Measurements from ENCODE around the gene TMEM19.

TMEM19 gene

DNA sequence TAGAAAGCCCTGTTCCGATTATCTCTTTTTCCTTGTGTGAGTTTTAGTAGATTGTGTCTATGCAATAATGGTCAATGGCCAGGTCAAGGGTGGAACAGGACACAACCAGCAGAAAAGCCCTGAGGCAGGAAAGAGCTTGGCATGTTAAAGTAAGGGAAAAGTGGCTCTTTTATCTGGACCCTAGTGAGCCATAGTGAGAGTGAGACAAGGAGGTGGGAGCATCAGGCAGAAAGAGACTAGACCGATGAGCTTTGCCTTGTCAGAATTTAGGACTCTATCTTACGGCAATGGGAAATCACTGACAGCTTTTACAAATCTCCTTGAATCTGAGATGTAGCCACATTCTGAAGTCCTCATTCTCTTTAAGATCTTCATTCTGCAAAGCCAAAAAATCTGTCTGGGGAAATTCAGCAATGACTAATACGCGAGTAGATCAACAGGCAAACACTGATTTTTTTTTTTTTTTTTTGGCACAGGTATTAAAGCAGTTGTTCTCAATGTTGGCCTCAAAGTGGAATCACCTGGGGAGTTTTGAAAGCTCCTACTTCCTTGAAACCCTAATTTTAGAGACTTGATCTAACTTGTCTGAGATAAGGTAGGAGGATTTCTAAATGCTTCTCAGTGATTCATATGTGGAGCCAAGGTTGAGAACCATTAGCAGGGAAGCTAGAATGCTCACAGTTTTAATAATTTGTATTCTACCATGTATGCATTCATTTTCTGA lies 33.9 kb downstream of the TMEM19 start:
- no peak for DNase-seq

GRCh38 chr12:71721783-71722505 lies 36.1 kb downstream of the TMEM19 start:
- DNase-seq = no peak

DNA sequence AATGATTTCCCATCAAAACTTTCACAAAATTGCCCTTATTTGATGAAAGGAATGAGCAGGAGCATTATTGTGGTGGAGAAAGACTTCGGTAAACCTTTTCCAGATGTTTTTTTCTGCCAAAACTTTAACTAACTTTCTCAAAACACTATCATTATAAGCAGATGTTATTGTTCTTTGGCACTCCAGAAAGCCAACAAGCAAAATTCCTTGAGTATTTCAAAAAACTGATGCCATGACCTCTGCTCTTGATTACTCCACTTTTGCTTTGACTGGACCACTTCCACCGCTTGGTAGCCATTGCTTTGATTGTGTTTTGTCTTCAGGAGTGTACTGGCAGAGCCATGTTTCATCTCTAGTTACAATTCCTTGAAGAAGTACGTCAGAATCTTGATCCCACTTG lies 39.1 kb downstream of the TMEM19 start:
- DNase-seq = no peak

DNA sequence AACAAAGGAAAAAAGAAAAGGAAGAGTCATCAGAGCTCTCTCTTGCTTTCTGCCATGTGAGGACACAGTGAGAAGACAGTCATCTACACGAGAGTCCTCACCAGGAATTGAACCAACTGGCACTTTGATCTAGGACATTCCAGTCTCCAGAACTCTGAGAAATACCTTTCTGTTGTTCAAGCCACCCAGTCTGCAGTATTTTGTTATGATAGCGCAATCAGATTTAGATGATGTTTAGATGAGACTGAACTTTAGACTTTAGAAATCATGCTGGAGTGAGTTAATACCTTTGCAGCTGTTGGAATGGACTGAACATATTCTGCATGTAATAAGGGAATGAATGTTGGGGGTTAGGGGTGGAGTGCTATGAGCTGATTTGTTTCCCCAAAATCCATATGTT lies 40.7 kb downstream of the TMEM19 start:
- no peak for DNase-seq

DNA sequence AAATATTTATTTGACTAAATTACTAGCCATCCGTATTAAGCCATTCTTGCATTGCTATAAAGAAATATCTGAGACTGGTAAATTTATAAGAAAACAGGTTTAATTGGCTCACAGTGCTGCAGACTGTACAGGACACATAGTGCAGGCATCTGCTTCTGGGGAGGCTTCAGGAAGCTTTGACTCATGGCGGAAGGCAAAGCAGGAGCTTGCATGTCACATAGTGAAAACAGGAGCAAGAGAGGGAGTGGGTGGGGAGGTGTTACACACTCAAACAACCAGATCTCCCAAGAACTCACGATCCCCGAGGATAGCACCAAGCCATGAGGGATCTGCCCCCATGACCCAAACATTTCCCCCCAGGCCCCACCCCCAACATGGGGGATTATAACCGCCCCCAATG lies 42.1 kb downstream of the TMEM19 start:
- DNase-seq = no peak

DNA sequence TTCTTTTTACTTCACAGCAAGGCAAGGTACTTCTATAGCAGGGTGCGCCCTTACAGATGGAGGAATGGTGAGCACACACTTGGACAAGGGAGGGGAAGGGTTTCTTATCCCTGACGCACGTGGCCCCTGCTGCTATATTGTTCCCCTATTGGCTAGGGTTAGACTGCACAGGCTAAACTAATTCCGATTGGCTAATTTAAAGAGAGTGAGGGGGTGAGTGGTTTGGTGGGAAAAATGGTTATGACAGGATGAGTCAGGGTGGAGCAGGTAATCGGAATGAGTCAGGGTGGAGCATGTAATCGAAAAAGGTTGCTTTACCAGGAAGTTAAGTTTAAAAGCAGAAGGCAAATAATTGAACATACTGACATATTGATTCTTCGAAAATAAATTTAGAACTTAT lies 45.1 kb downstream of the TMEM19 start:
- no peak for DNase-seq

DNA sequence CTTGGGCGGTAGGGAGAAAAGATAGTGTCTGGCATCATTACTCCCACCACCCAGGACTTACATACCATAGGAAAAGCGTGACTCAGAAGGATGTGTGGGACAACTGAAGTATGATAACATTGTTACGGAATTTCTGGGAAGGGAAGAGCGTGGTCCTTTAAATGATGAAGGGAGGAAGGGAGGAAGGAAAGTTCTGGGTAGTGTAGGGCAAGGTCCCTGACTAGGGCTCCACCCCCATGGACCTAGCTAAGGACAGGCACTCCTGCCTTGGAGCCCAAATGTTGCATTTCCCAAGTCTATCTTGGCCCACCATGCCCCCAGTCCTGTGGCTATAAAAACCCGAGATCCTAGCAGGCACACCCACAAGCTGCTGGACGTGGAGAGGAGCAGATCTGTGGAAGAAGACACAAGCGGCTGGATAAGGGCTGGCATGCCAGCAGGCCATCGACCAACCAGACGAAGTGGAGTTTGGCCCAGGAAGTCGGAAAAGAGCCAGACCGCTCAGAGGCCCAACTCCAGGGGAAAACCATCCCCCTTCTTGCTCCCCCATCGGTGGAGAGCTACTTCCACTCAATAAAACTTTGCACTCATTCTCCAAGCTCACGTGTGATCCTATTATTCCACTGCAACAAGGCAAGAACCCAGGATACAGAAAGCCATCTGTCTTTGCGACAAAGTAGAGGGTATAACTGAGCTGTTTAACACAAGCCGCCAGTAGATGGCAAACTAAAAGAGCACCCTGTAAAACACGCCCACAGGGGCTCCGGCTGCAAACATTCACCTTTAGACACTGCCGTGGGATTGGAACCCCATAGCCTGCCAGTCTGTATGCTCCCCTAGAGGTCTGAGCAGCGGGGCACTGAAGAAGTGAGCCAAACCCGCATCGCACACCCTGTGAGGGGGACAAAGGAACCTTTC lies 45.8 kb downstream of the TMEM19 start:
- no peak for DNase-seq

DNA sequence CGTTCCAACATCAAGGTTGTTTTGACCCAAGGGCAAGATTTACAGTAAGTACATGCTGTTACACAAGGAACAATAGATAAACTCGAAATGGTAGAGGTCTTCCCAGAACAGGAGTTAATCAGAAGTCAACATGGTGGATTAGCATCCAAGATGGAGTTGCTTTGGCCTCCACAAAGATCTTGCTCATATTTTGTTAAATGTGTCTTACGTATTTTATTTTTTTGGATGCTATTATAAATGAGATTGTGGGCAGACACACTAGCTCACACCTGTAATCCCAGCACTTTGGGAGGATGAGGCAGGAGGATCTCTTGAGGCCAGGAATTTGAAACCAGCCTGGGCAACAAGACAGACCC lies 46.5 kb downstream of the TMEM19 start:
- DNase-seq = no peak

DNA sequence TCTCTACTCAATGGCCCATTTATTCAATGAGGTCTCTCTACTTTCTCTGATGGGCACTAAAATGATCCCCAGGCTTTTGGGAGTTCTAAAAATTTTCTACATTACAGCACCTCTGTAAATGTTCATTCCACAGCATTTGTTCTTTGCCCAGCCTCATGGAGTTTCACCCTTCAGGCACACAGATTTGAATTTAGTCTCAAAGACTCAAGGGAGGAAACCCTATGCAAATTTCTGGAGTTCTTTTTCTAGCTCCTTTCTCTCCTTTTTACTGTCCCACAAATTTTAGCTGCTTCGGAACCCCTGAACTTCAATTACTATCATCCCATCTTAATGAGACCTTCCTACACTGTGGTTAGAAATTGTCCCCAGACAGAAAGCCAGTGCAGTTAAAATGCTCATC lies 51.3 kb downstream of the TMEM19 start:
- DNase-seq = no peak

DNA sequence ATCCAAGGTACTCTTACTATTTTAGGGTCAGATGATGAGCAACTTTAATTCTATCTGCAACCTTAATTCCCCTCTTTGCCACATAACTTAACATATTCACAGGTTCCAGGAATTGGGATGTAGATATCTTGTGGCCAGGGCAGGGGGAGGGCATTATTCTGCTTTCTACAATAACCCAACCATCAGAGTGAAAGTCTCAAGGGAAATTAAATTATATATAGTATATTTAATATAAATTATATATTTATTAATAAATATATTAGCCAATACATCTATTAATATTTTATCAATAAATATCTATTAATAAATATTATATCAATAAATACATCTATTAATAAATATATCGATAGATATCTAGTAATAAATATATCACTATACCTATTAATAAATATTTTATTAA lies 57.1 kb downstream of the TMEM19 start:
- DNase-seq = no peak

GRCh38 chr12:71744522-71745300 lies 58.8 kb downstream of the TMEM19 start:
- DNase-seq = no peak

GRCh38 chr12:71746974-71747611 lies 61.2 kb downstream of the TMEM19 start:
- no peak for DNase-seq

- no peak for DNase-seq
Observed at GRCh38 chr12:71748081-71748850, 62.4 kb downstream of the TMEM19 start.

DNA sequence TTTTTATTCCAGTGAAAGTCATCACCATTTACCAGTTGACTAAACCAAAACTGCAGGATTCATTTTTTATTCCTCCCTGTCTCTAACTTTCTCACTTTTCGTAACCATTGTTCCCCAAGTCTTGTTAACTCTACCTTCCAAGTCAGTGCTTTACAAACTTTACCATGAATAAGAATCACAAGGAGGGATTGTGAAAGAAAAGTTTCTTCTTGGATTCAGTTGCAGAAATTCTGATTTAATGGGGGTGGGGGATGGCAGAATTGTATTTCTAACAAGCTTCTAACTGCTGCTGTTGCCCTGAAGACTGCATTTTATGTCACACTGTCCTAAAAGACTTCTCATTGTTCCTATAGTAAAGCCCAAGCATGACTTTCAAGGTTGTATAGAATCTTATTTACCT lies 63.8 kb downstream of the TMEM19 start:
- DNase-seq = no peak

DNA sequence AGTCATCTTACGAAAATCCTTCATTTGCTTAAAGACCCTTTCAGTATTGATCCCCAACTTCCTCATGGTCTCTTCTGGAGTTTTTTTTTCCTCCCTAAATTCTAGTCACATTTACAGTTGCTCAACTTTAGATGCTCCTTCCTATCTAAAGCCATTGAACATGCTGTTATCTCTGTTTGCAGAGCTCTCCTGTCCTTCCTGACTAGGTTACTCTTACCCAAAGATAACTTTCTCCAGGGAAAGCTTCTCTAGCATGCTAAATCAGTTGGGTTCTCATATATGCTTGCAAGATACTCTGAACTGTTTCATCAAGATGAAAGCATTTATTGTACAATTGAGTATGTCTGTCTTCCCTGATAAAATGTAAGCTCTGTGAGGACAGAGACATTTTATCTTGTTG lies 67.0 kb downstream of the TMEM19 start:
- no peak for DNase-seq

All from GOT3 (cell line).